Vagina (tissue), 2 donors: ENCODE results near the gene PIK3R6.

Experiments
- CTCF ChIP-seq, 3 experiments: fragments of 450-650 bp in 2 of 3; fragments of 200-600 bp in 1 of 3; sonication (generic) in 1 of 3; IDR thresholded peaks; one replicate each; pipeline ENCODE4 v1.5.1; 2017 to 2019; ENCODE audit warnings: antibody characterized with exemption in 3 of 3, mild to moderate bottlenecking in 2 of 3, moderate library complexity in 2 of 3
- POLR2A ChIP-seq, 2 donors: fragments of 450-650 bp; IDR thresholded peaks; one replicate each; pipeline ENCODE4 v1.6.1; 2017; ENCODE audit warnings: antibody characterized with exemption in 2 of 2, mild to moderate bottlenecking in 2 of 2, moderate library complexity in 2 of 2

DNA sequence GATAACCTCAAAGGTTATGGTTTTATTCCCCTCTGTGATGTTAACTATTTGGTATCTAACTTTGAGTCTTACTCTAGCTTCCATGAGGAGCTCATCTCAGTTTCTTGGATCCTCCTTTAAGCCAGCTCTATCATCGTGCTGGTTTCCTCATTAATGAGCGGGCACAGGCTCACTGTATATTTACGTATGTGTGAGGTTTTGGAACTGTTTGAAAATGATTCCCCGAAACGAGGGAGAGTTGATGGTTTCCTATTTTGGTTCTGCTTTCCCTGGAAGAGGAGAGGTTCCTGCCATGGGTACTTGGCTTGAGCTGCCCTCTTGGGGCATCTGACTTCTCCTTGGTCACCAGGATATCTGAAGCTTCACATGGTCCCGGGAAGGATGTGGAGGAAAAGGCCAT lies 32.7 kb upstream of the PIK3R6 start:
- no peak for TF ChIP-seq CTCF (IDR thresholded peaks at IDR 0.05)
- no peak for TF ChIP-seq POLR2A (IDR thresholded peaks at IDR 0.05)
